NK-92 (cell line): ENCODE measurements around the gene CNST.
"Not testable (repeated sequence)": the region's sequence is repeated elsewhere in the genome, so short reads cannot be mapped to it uniquely, and the experiment has no call there.

Source experiments
- DNase-seq: peaks from one replicate; lab custom pipeline; 2025; ENCODE audit not compliant: unreplicated experiment; lab: John Stamatoyannopoulos, UW

CNST gene

GRCh38 chr1:246554201-246554600, 12.1 kb upstream of the CNST start:
- DNase-seq: no peak

- no peak for DNase-seq
Observed at GRCh38 chr1:246558041-246558440, 8.2 kb upstream of the CNST start.

GRCh38 chr1:246559310-246559709, 6.9 kb upstream of the CNST start:
- DNase-seq: no peak

- DNase-seq: not testable (repeated sequence)
Observed at GRCh38 chr1:246560833-246561232, 5.4 kb upstream of the CNST start.

GRCh38 chr1:246564839-246565750, 1.2 kb upstream of the CNST start:
- no peak for DNase-seq

GRCh38 chr1:246565751-246566127, 517 bp upstream of the CNST start:
- no peak for DNase-seq

GRCh38 chr1:246566813-246567645, 773 bp downstream of the CNST start:
- DNase-seq: no peak

GRCh38 chr1:246567646-246568235, 1.5 kb downstream of the CNST start:
- no peak for DNase-seq

GRCh38 chr1:246569248-246570238, 3.3 kb downstream of the CNST start:
- DNase-seq: no peak

- DNase-seq: not testable (repeated sequence)
Observed at GRCh38 chr1:246571309-246571708, 5.1 kb downstream of the CNST start.

- DNase-seq: no peak
Observed at GRCh38 chr1:246571953-246572352, 5.7 kb downstream of the CNST start.

- DNase-seq: no peak
Observed at GRCh38 chr1:246572785-246573184, 6.5 kb downstream of the CNST start.

- DNase-seq: no peak
Observed at GRCh38 chr1:246573491-246573890, 7.2 kb downstream of the CNST start.

- no peak for DNase-seq
Observed at GRCh38 chr1:246576709-246577032, 10.4 kb downstream of the CNST start.

- no peak for DNase-seq
Observed at GRCh38 chr1:246577082-246577719, 10.9 kb downstream of the CNST start.

- DNase-seq: no peak
Observed at GRCh38 chr1:246577720-246578106, 11.5 kb downstream of the CNST start.

GRCh38 chr1:246579818-246580217, 13.6 kb downstream of the CNST start:
- DNase-seq: no peak

- no peak for DNase-seq
Observed at GRCh38 chr1:246580497-246581370, 14.5 kb downstream of the CNST start.
